K562 (cell line): Measurements from ENCODE around the gene RNF217. TPM values are rescaled to one million over a fixed set of nuclear protein-coding genes. Genes with fewer than 3 reads are reported as not detected.

Source experiments
- ATF6 ChIP-seq: sonication (generic); formaldehyde crosslinking; IDR thresholded peaks from 2 replicates; pipeline ENCODE4 v1.4.0; 2020; ENCODE audit warnings: mild to moderate bottlenecking, missing genetic modification reagents
- CHD4 ChIP-seq: fragments of 200-600 bp; sonication (generic); IDR thresholded peaks from 3 replicates; pipeline ENCODE4 v1.6.1; 2012; ENCODE audit warnings: low read depth, mild to moderate bottlenecking, mixed read lengths, low read length, inconsistent platforms; ENCODE audit not compliant: insufficient read depth, insufficient replicate concordance, poor library complexity, severe bottlenecking
- HCFC1 ChIP-seq: IDR thresholded peaks from 2 replicates; pipeline ENCODE4 v1.6.1; 2012; ENCODE audit warnings: low read depth, low read length, improper control_type of control experiment
- MAFK ChIP-seq: IDR thresholded peaks from 2 replicates; pipeline ENCODE4 v1.6.1; 2011; ENCODE audit warnings: low read length, improper control_type of control experiment
- NFE2L1 ChIP-seq: fragments of 450-650 bp; IDR thresholded peaks from 2 replicates; pipeline ENCODE4 v1.6.1; 2016; ENCODE audit warnings: missing genetic modification characterization, low read depth, mild to moderate bottlenecking, missing compliant biosample characterization, moderate library complexity, borderline replicate concordance
- POLR3G ChIP-seq: IDR thresholded peaks from 2 replicates; pipeline ENCODE4 v1.6.1; 2011; ENCODE audit not compliant: insufficient read length, insufficient replicate concordance; ENCODE audit errors: extremely low read depth
- SPI1 ChIP-seq: IDR thresholded peaks from 2 replicates; pipeline ENCODE4 v1.6.1; 2011; ENCODE audit warnings: low read depth, low read length, control low read depth, borderline replicate concordance
- TAF9B ChIP-seq: fragments of 450-650 bp; IDR thresholded peaks from 2 replicates; pipeline ENCODE4 v1.6.1; 2018; ENCODE audit warnings: mild to moderate bottlenecking; ENCODE audit not compliant: partially characterized antibody
- TOE1 ChIP-seq, 2 experiments: fragments of 450-650 bp in 1 of 2; sonication (generic) in 1 of 2; formaldehyde crosslinking in 1 of 2; IDR thresholded peaks; 2 replicates each; pipeline versions ENCODE4 v1.7.1 to v1.8.0; 2016 to 2022; ENCODE audit warnings: borderline replicate concordance in 2 of 2, mild to moderate bottlenecking in 2 of 2, antibody characterized with exemption in 1 of 2, inconsistent platforms in 1 of 2, low read depth in 1 of 2, missing genetic modification reagents in 1 of 2, moderate library complexity in 1 of 2
- ZNF431 ChIP-seq: sonication (generic); formaldehyde crosslinking; IDR thresholded peaks from 2 replicates; pipeline ENCODE4 v1.8.0; 2022; ENCODE audit warnings: mild to moderate bottlenecking, missing genetic modification reagents
- ZNF639 ChIP-seq, 2 experiments: fragments of 200-800 bp in 1 of 2; sonication (Bioruptor generic) in 1 of 2; sonication (generic) in 1 of 2; formaldehyde crosslinking in 1 of 2; IDR thresholded peaks in 1 of 2; conservative IDR thresholded peaks in 1 of 2; 2 replicates each; pipeline versions ENCODE4 v1.5.0 to v1.6.1; 2016 to 2020; ENCODE audit warnings: missing compliant biosample characterization in 1 of 2, missing genetic modification characterization in 1 of 2, missing genetic modification reagents in 1 of 2
- ZNF668 ChIP-seq: fragments of 250-450 bp; sonication (Bioruptor Pico); IDR thresholded peaks from 2 replicates; pipeline ENCODE4 v1.8.0; 2022; ENCODE audit warnings: mild to moderate bottlenecking, inconsistent platforms
- polyA plus RNA-seq, 8 experiments: library from polyadenylated mRNA; depleted of rRNA in 4 of 8; stranded (reverse) in 5 of 8; unstranded in 3 of 8; fragments of >200 nt; fragmentation: Nextera tagmentation in 2 of 8; fragmentation: Illumina TruSeq in 1 of 8; extraction: Ambion mirVana in 2 of 8; extraction: Trizol in 1 of 8; gene quantifications; 2 replicates each; pipeline versions ENCODE4 v1.2.1 to v1.2.3, GENCODE V29; 2011 to 2014; ENCODE audit warnings: inconsistent platforms in 1 of 8, missing spikeins in 1 of 8
- total RNA-seq, 7 experiments: library from RNA; depleted of rRNA in 6 of 7; stranded (reverse); fragments of >200 nt in 6 of 7; fragmentation: Illumina TruSeq in 2 of 7; extraction: Trizol in 2 of 7; gene quantifications; 2 replicates each; pipeline versions ENCODE4 v1.2.1 to v1.2.3, GENCODE V29; 2011 to 2021; ENCODE audit warnings: low replicate concordance in 1 of 7
- TF ChIP-seq, protein P1 (sequence below): IDR thresholded peaks from 2 replicates; pipeline ENCODE4 v1.6.1; 2012; ENCODE audit warnings: low read depth, low read length, improper control_type of control experiment, borderline replicate concordance
- TF ChIP-seq, protein P2 (sequence below): fragments of 450-650 bp; IDR thresholded peaks from 2 replicates; pipeline ENCODE4 v1.6.1; 2016; ENCODE audit warnings: mild to moderate bottlenecking
- TF ChIP-seq, protein P3 (sequence below): fragments of 450-650 bp; IDR thresholded peaks from 2 replicates; pipeline ENCODE4 v1.6.1; 2016; ENCODE audit warnings: borderline replicate concordance

Gene RNF217
- total and polyA plus RNA-seq, 9 of the 15 experiments (the other 6 are each of a cell fraction or from before 2014, with no cell fraction given) = 2.9 to 25.6 (median 12.0) TPM

DNA sequence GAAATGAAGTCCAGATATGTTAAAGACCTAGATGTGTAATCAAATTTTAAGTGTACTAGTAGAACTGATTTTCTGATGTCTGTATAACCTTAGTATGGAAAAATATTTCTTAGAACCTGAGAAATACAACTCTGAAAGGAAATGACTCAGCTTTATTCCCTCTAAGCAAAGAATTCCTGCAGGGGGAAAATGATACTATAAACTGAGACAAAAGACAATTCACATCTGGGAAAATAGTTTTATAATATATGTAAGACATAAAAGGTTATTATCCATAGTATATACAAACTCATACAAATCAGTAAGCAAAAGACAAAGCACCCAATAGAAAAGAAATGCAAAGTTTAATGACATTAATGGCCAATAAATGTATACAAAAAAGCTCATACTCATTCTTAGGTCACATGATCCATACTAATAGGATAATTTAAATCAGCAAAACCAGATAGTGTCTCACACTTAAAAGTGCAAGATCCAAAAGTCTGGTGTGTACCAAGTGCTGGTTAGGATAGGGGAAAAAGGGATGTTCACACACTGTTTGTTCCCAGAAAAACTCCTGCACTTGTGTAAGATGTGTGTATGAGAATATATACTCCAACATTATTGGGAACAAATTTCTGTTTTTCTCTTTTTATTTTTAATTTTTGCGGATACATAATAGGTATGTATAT, 22.6 kb downstream of the RNF217 start (continued):
- TF ChIP-seq ATF6 (CRISPR knock-in tag) (no peak), TAF9B (no peak), ZNF431 (CRISPR knock-in tag) (no peak), NFE2L1 (peak; percentile 53), TOE1 (IDR thresholded peaks at IDR 0.05; ENCODE audit: borderline replicate concordance) (peak; percentile 75), TOE1 (CRISPR knock-in tag; IDR thresholded peaks at IDR 0.05; ENCODE audit: borderline replicate concordance, low read depth) (no peak), SPI1 (no peak), ZNF668 (CRISPR knock-in tag) (no peak), CHD4 (no peak), HCFC1 (no peak), MAFK (peak; percentile 45; the same call in 1 of the 2 replicates), ZNF639 (CRISPR knock-in tag; conservative IDR thresholded peaks at IDR 0.05 in 1 of 2, IDR thresholded peaks at IDR 0.05 in 1 of 2) (no peak), POLR3G (no peak)
- TF ChIP-seq, protein P1, sequence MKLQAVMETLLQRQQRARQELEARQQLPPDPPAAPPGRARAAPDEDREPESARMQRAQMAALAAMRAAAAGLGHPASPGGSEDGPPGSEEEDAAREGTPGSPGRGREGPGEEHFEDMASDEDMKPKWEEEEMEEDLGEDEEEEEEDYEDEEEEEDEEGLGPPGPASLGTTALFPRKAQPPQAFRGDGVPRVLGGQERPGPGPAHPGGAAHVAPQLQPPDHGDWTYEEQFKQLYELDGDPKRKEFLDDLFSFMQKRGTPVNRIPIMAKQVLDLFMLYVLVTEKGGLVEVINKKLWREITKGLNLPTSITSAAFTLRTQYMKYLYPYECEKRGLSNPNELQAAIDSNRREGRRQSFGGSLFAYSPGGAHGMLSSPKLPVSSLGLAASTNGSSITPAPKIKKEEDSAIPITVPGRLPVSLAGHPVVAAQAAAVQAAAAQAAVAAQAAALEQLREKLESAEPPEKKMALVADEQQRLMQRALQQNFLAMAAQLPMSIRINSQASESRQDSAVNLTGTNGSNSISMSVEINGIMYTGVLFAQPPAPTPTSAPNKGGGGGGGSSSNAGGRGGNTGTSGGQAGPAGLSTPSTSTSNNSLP = no peak
- TF ChIP-seq, protein P2, sequence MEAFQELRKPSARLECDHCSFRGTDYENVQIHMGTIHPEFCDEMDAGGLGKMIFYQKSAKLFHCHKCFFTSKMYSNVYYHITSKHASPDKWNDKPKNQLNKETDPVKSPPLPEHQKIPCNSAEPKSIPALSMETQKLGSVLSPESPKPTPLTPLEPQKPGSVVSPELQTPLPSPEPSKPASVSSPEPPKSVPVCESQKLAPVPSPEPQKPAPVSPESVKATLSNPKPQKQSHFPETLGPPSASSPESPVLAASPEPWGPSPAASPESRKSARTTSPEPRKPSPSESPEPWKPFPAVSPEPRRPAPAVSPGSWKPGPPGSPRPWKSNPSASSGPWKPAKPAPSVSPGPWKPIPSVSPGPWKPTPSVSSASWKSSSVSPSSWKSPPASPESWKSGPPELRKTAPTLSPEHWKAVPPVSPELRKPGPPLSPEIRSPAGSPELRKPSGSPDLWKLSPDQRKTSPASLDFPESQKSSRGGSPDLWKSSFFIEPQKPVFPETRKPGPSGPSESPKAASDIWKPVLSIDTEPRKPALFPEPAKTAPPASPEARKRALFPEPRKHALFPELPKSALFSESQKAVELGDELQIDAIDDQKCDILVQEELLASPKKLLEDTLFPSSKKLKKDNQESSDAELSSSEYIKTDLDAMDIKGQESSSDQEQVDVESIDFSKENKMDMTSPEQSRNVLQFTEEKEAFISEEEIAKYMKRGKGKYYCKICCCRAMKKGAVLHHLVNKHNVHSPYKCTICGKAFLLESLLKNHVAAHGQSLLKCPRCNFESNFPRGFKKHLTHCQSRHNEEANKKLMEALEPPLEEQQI = no peak
- TF ChIP-seq, protein P3, sequence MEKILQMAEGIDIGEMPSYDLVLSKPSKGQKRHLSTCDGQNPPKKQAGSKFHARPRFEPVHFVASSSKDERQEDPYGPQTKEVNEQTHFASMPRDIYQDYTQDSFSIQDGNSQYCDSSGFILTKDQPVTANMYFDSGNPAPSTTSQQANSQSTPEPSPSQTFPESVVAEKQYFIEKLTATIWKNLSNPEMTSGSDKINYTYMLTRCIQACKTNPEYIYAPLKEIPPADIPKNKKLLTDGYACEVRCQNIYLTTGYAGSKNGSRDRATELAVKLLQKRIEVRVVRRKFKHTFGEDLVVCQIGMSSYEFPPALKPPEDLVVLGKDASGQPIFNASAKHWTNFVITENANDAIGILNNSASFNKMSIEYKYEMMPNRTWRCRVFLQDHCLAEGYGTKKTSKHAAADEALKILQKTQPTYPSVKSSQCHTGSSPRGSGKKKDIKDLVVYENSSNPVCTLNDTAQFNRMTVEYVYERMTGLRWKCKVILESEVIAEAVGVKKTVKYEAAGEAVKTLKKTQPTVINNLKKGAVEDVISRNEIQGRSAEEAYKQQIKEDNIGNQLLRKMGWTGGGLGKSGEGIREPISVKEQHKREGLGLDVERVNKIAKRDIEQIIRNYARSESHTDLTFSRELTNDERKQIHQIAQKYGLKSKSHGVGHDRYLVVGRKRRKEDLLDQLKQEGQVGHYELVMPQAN = no peak
